ENCODE data around the gene ELMOD3.

Gene ELMOD3

DNA sequence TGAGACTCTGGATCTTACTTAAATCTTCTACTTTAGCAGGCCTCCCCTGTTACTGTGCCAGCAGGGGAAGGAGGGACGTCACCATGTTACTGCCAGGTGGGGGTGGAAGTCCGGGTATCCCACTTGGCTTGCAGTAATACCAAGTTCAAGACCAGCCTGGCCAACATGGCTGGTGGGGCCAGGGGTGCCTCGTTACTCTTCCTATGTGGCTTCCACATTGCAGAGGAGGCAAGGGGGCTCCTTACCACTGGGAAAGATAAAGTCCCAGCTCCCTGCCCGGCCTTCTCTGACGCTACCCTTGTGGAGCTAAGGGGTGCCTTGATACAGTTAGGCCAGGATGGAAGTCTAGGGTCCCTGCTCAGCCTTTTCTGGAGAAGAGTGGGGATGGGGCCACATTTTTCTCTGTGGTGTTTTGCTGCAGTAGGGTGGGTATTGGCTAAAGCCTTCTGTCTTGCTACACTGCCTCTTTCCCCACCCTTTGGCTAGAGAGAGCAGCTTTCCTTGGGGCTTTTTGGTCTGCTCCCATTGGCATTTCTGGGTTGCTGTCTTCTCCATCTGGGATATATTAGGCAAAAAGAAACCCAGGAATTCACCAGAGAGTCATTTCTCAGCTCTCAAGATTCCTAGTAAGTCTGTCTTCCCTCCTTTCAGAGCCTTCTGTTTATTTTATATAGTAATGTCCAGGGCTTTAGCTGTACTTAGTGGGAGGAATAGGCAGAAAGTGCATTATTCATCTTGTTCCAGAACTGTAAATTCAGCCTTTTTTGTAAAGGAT lies 21.9 kb downstream of the ELMOD3 start:
- TF ChIP-seq, protein P1, sequence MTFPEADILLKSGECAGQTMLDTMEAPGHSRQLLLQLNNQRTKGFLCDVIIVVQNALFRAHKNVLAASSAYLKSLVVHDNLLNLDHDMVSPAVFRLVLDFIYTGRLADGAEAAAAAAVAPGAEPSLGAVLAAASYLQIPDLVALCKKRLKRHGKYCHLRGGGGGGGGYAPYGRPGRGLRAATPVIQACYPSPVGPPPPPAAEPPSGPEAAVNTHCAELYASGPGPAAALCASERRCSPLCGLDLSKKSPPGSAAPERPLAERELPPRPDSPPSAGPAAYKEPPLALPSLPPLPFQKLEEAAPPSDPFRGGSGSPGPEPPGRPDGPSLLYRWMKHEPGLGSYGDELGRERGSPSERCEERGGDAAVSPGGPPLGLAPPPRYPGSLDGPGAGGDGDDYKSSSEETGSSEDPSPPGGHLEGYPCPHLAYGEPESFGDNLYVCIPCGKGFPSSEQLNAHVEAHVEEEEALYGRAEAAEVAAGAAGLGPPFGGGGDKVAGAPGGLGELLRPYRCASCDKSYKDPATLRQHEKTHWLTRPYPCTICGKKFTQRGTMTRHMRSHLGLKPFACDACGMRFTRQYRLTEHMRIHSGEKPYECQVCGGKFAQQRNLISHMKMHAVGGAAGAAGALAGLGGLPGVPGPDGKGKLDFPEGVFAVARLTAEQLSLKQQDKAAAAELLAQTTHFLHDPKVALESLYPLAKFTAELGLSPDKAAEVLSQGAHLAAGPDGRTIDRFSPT (tag by site-specific recombination; IDR thresholded peaks at IDR 0.05): no peak
- TF ChIP-seq ZIC2 (tag by site-specific recombination; IDR thresholded peaks at IDR 0.05): no peak
- no peak for TF ChIP-seq ZNF529 (tag by site-specific recombination; IDR thresholded peaks at IDR 0.05; ENCODE audit: insufficient replicate concordance)
- no peak for TF ChIP-seq ZNF26 (tag by site-specific recombination; IDR thresholded peaks at IDR 0.05)
- TF ChIP-seq ZNF239 (tag by site-specific recombination; IDR thresholded peaks at IDR 0.05): no peak
- TF ChIP-seq YY2 (tag by site-specific recombination; IDR thresholded peaks at IDR 0.05): no peak
- TF ChIP-seq GFI1B (tag by site-specific recombination; IDR thresholded peaks at IDR 0.05): no peak
- no peak for TF ChIP-seq KLF9 (tag by site-specific recombination; IDR thresholded peaks at IDR 0.05; ENCODE audit: low read depth)
- no peak for TF ChIP-seq ZNF600 (tag by site-specific recombination; IDR thresholded peaks at IDR 0.05)
- no peak for TF ChIP-seq ZSCAN23 (tag by site-specific recombination; IDR thresholded peaks at IDR 0.05)
- TF ChIP-seq ZNF449 (tag by site-specific recombination; IDR thresholded peaks at IDR 0.05): no peak
- no peak for TF ChIP-seq PRDM10 (tag by site-specific recombination; IDR thresholded peaks at IDR 0.05)
- TF ChIP-seq, protein P2, sequence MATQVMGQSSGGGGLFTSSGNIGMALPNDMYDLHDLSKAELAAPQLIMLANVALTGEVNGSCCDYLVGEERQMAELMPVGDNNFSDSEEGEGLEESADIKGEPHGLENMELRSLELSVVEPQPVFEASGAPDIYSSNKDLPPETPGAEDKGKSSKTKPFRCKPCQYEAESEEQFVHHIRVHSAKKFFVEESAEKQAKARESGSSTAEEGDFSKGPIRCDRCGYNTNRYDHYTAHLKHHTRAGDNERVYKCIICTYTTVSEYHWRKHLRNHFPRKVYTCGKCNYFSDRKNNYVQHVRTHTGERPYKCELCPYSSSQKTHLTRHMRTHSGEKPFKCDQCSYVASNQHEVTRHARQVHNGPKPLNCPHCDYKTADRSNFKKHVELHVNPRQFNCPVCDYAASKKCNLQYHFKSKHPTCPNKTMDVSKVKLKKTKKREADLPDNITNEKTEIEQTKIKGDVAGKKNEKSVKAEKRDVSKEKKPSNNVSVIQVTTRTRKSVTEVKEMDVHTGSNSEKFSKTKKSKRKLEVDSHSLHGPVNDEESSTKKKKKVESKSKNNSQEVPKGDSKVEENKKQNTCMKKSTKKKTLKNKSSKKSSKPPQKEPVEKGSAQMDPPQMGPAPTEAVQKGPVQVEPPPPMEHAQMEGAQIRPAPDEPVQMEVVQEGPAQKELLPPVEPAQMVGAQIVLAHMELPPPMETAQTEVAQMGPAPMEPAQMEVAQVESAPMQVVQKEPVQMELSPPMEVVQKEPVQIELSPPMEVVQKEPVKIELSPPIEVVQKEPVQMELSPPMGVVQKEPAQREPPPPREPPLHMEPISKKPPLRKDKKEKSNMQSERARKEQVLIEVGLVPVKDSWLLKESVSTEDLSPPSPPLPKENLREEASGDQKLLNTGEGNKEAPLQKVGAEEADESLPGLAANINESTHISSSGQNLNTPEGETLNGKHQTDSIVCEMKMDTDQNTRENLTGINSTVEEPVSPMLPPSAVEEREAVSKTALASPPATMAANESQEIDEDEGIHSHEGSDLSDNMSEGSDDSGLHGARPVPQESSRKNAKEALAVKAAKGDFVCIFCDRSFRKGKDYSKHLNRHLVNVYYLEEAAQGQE (tag by site-specific recombination; IDR thresholded peaks at IDR 0.05): no peak
- TF ChIP-seq, protein P3, sequence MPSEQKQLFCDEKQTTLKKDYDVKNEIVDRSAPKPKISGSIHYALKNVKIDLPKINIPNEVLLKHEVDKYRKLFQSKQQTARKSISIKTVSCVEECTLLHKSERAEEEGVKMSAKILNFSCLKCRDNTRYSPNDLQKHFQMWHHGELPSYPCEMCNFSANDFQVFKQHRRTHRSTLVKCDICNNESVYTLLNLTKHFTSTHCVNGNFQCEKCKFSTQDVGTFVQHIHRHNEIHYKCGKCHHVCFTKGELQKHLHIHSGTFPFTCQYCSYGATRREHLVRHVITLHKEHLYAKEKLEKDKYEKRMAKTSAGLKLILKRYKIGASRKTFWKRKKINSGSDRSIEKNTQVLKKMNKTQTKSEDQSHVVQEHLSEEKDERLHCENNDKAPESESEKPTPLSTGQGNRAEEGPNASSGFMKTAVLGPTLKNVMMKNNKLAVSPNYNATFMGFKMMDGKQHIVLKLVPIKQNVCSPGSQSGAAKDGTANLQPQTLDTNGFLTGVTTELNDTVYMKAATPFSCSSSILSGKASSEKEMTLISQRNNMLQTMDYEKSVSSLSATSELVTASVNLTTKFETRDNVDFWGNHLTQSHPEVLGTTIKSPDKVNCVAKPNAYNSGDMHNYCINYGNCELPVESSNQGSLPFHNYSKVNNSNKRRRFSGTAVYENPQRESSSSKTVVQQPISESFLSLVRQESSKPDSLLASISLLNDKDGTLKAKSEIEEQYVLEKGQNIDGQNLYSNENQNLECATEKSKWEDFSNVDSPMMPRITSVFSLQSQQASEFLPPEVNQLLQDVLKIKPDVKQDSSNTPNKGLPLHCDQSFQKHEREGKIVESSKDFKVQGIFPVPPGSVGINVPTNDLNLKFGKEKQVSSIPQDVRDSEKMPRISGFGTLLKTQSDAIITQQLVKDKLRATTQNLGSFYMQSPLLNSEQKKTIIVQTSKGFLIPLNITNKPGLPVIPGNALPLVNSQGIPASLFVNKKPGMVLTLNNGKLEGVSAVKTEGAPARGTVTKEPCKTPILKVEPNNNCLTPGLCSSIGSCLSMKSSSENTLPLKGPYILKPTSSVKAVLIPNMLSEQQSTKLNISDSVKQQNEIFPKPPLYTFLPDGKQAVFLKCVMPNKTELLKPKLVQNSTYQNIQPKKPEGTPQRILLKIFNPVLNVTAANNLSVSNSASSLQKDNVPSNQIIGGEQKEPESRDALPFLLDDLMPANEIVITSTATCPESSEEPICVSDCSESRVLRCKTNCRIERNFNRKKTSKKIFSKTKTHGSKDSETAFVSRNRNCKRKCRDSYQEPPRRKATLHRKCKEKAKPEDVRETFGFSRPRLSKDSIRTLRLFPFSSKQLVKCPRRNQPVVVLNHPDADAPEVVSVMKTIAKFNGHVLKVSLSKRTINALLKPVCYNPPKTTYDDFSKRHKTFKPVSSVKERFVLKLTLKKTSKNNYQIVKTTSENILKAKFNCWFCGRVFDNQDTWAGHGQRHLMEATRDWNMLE (tag by site-specific recombination; conservative IDR thresholded peaks at IDR 0.05; ENCODE audit: low read depth): no peak
- TF ChIP-seq, protein P4, sequence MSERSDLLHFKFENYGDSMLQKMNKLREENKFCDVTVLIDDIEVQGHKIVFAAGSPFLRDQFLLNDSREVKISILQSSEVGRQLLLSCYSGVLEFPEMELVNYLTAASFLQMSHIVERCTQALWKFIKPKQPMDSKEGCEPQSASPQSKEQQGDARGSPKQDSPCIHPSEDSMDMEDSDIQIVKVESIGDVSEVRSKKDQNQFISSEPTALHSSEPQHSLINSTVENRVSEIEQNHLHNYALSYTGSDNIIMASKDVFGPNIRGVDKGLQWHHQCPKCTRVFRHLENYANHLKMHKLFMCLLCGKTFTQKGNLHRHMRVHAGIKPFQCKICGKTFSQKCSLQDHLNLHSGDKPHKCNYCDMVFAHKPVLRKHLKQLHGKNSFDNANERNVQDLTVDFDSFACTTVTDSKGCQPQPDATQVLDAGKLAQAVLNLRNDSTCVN (tag by site-specific recombination; optimal IDR thresholded peaks at IDR 0.05): no peak
- no peak overlapping the region for H3K27ac ChIP-seq (ENCODE audit: extremely low read depth, low read depth, low read length)
- ChIA-PET CTCF (interaction anchor here (0.6 kb wide), 1 partner anchor 45 kb away, joined by 3 read pairs; no protein-coding TSS in a partner anchor), POLR2A (no interaction called here)
- H3K36me3 ChIP-seq (ENCODE audit: control insufficient read depth in 2 of 2, insufficient read depth in 1 of 2, low read length in 2 of 2): peaks cover 8 to 43% of the 10 kb centered on the region in 2 experiments
- H3K4me1 ChIP-seq (ENCODE audit: control insufficient read depth, insufficient read depth, low read length): no peaks in the 10 kb centered on the region
- H3K9me3 ChIP-seq (ENCODE audit: control insufficient read depth, insufficient read depth, low read depth, low read length): no peaks in the 10 kb centered on the region
- no peak overlapping the region for H3K4me3 ChIP-seq (ENCODE audit: low read depth, low read length)

Measured in HEK293 (cell line).